Measurements from ENCODE around the gene DEFB128. TPM values are rescaled to one million over a fixed set of nuclear protein-coding genes. Genes with fewer than 3 reads are reported as not detected.

DEFB128 gene
- total and polyA plus RNA-seq, 4 donors, result not detected

DNA sequence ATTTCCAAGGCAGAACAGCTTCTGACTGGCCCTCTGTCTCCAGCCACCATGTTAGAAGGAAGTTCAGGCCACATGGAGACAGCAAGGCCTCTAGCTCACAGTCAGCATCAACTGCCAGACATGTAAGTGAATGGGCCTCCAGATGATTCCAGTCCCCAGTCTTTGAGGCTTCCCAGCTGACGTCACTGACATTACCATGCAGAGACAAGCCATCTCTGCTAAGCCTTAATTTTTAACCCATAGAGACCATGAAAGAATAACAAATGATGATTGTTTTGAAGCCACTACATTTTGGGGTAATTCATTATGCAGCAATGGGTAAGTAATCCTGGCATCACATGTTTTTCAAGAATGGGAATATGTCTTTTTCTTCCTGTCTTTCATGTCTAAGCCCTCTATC, 26.3 kb upstream of the DEFB128 start:
- TF ChIP-seq YY1 (IDR thresholded peaks at IDR 0.05), result no peak
- TF ChIP-seq NR2F2 (IDR thresholded peaks at IDR 0.05), result no peak
- no peak for TF ChIP-seq RAD21 (IDR thresholded peaks at IDR 0.05)
- TF ChIP-seq MAX (IDR thresholded peaks at IDR 0.05), result no peak
- no peak for TF ChIP-seq EGR1 (IDR thresholded peaks at IDR 0.05; ENCODE audit: low read depth in 2 of 2)
- no peak for TF ChIP-seq RXRA (IDR thresholded peaks at IDR 0.05)
- TF ChIP-seq ATF3 (IDR thresholded peaks at IDR 0.05), result no peak
- no peak for TF ChIP-seq FOXA1 (IDR thresholded peaks at IDR 0.05)
- no peak for TF ChIP-seq TAF1 (conservative IDR thresholded peaks at IDR 0.05)
- TF ChIP-seq HNF4A (conservative IDR thresholded peaks at IDR 0.05), result no peak
- no peak for TF ChIP-seq HNF4G (IDR thresholded peaks at IDR 0.05)
- no peak for TF ChIP-seq JUND (IDR thresholded peaks at IDR 0.05)
- no peak for TF ChIP-seq ZBTB33 (IDR thresholded peaks at IDR 0.05)
- no peak for TF ChIP-seq FOXA2 (IDR thresholded peaks at IDR 0.05)
- no peak for TF ChIP-seq CTCF (IDR thresholded peaks at IDR 0.05; ENCODE audit: low read depth, low read length, missing input control)
- H3K27ac ChIP-seq (ENCODE audit: low read depth in 1 of 2, low read length in 2 of 2), result no peak overlapping the region
- H3K27me3 ChIP-seq (ENCODE audit: control insufficient read depth in 4 of 4, insufficient read depth in 4 of 4, low read length in 3 of 4), result peaks cover 0 to 2% (median 0%) of the 10 kb centered on the region in 4 donors
- H3K4me3 ChIP-seq (ENCODE audit: low read depth in 1 of 3, low read length in 3 of 3), result no peak overlapping the region
- H3K9ac ChIP-seq (ENCODE audit: low read depth in 1 of 2, low read length in 2 of 2), result no peak overlapping the region
- no peaks in the 10 kb centered on the region for H3K9me3 ChIP-seq (ENCODE audit: control insufficient read depth in 4 of 4, low read length in 3 of 4)
- 82% methylated on average over 1 of the region's 1 CpG for WGBS
- no peaks in the 10 kb centered on the region for H3K36me3 ChIP-seq (ENCODE audit: control insufficient read depth in 4 of 4, insufficient read depth in 3 of 4, low read depth in 1 of 4, low read length in 3 of 4)
- DNase-seq (ENCODE audit: low spot score), result no peak
- H3K4me1 ChIP-seq (ENCODE audit: control insufficient read depth in 4 of 4, insufficient read depth in 4 of 4, low read length in 3 of 4), result no peaks in the 10 kb centered on the region

DNA sequence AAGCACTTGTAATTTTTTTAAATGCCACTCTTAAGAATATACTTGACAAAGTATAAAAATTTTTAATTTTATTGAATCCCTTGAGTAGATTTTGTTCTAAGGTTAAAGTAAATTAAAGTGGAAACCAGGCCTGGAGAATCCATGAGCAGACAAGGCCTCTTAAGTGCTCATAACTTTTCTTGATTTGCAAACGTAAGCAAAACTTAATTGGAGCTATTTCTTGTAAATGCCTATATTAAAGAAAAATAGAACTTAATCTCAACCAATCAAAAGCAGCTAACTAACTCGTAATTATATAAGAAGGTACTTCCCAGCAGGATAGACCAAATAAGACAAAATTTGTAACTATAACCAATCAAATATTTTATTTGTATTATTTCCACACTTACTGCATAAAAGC, 24.9 kb upstream of the DEFB128 start:
- TF ChIP-seq RXRA (IDR thresholded peaks at IDR 0.05) (no peak), JUND (IDR thresholded peaks at IDR 0.05) (no peak), RAD21 (IDR thresholded peaks at IDR 0.05) (no peak), ZBTB33 (IDR thresholded peaks at IDR 0.05) (no peak), EGR1 (IDR thresholded peaks at IDR 0.05; ENCODE audit: low read depth in 2 of 2) (no peak), FOXA2 (IDR thresholded peaks at IDR 0.05) (no peak)
- H3K36me3 ChIP-seq (ENCODE audit: control insufficient read depth in 4 of 4, insufficient read depth in 3 of 4, low read depth in 1 of 4, low read length in 3 of 4), result no peaks in the 10 kb centered on the region
- no peaks in the 10 kb centered on the region for H3K9me3 ChIP-seq (ENCODE audit: control insufficient read depth in 4 of 4, low read length in 3 of 4)
- no peak for DNase-seq (ENCODE audit: low spot score)
- WGBS, result 84% methylated on average over 2 of the region's 2 CpGs
- H3K4me1 ChIP-seq (ENCODE audit: control insufficient read depth in 4 of 4, insufficient read depth in 4 of 4, low read length in 3 of 4), result no peaks in the 10 kb centered on the region
- no peak overlapping the region for H3K4me3 ChIP-seq (ENCODE audit: low read depth in 1 of 3, low read length in 3 of 3)
- H3K9ac ChIP-seq (ENCODE audit: low read depth in 1 of 2, low read length in 2 of 2), result no peak overlapping the region
- no peak overlapping the region for H3K27ac ChIP-seq (ENCODE audit: low read depth in 1 of 2, low read length in 2 of 2)
- H3K27me3 ChIP-seq (ENCODE audit: control insufficient read depth in 4 of 4, insufficient read depth in 4 of 4, low read length in 3 of 4), result peaks cover 0 to 2% (median 0%) of the 10 kb centered on the region in 4 donors
